ENCODE data around the gene TNFRSF19.
A peak's percentile ranks its signal among the peaks of the same experiment; 100 is the strongest.
"Not testable (repeated sequence)": the region's sequence is repeated elsewhere in the genome, so short reads cannot be mapped to it uniquely, and the experiment has no call there.

The TNFRSF19 gene

GRCh38 chr13:23570099-23570920 lies at the start of gene TNFRSF19:
TSS of gene TNFRSF19 (plus strand) at chr13:23570412. CDS start at chr13:23590184, 19,772 bp downstream.
- H3K4me3 ChIP-seq (replicated peaks; ENCODE audit: low read depth, low read length), result peak within 1 kb of the TSS; percentile 40
- peak; percentile 54 for DNase-seq (ENCODE audit: extremely low read depth, low read depth)
- TF ChIP-seq CTCF (IDR thresholded peaks at IDR 0.05; ENCODE audit: low read depth, low read length, missing control alignments), result no peak

- H3K4me3 ChIP-seq (replicated peaks; ENCODE audit: low read depth, low read length); DNase-seq (ENCODE audit: extremely low read depth, low read depth): not testable (repeated sequence)
Measured at GRCh38 chr13:23529926-23530325, 40.3 kb upstream of the TNFRSF19 start.

GRCh38 chr13:23531446-23531845 lies 38.8 kb upstream of the TNFRSF19 start:
- no peak for TF ChIP-seq CTCF (IDR thresholded peaks at IDR 0.05; ENCODE audit: low read depth, low read length, missing control alignments)

GRCh38 chr13:23534090-23534489 lies 36.1 kb upstream of the TNFRSF19 start:
- no peak overlapping the region for H3K4me3 ChIP-seq (replicated peaks; ENCODE audit: low read depth, low read length)
- DNase-seq (ENCODE audit: extremely low read depth, low read depth), result no peak
- TF ChIP-seq CTCF (IDR thresholded peaks at IDR 0.05; ENCODE audit: low read depth, low read length, missing control alignments), result no peak

More at GRCh38 chr13:23531446-23531845, 38.8 kb upstream of the TNFRSF19 start:
- DNase-seq (ENCODE audit: extremely low read depth, low read depth), result no peak
- no peak overlapping the region for H3K4me3 ChIP-seq (replicated peaks; ENCODE audit: low read depth, low read length)

- TF ChIP-seq CTCF (IDR thresholded peaks at IDR 0.05; ENCODE audit: low read depth, low read length, missing control alignments), result no peak
- H3K4me3 ChIP-seq (replicated peaks; ENCODE audit: low read depth, low read length), result no peak overlapping the region
- no peak for DNase-seq (ENCODE audit: extremely low read depth, low read depth)
Measured at GRCh38 chr13:23541221-23541824, 28.9 kb upstream of the TNFRSF19 start.

- no peak for DNase-seq (ENCODE audit: extremely low read depth, low read depth)
- H3K4me3 ChIP-seq (replicated peaks; ENCODE audit: low read depth, low read length), result no peak overlapping the region
- no peak for TF ChIP-seq CTCF (IDR thresholded peaks at IDR 0.05; ENCODE audit: low read depth, low read length, missing control alignments)
Measured at GRCh38 chr13:23544668-23545067, 25.5 kb upstream of the TNFRSF19 start.

- no peak for DNase-seq (ENCODE audit: extremely low read depth, low read depth)
- no peak for TF ChIP-seq CTCF (IDR thresholded peaks at IDR 0.05; ENCODE audit: low read depth, low read length, missing control alignments)
- peak overlapping the region; percentile 42 for H3K4me3 ChIP-seq (replicated peaks; ENCODE audit: low read depth, low read length)
Measured at GRCh38 chr13:23547000-23547590, 23.1 kb upstream of the TNFRSF19 start.
